Suprapubic skin (tissue), 3 donors: ENCODE data around the gene RNF175.

ENCODE experiments used
- POLR2A ChIP-seq, 2 donors: fragments of 450-650 bp; IDR thresholded peaks; one replicate each; pipeline ENCODE4 v1.6.1; 2017; ENCODE audit warnings: antibody characterized with exemption in 2 of 2, mild to moderate bottlenecking in 2 of 2, moderate library complexity in 2 of 2
- TF ChIP-seq, protein P1 (sequence below), 2 donors: fragments of 200-600 bp in 1 of 2; fragments of 450-650 bp in 1 of 2; sonication (generic) in 1 of 2; IDR thresholded peaks; one replicate each; pipeline ENCODE4 v1.5.1; 2016 to 2019; ENCODE audit warnings: antibody characterized with exemption in 2 of 2, mild to moderate bottlenecking in 1 of 2, moderate library complexity in 1 of 2

DNA sequence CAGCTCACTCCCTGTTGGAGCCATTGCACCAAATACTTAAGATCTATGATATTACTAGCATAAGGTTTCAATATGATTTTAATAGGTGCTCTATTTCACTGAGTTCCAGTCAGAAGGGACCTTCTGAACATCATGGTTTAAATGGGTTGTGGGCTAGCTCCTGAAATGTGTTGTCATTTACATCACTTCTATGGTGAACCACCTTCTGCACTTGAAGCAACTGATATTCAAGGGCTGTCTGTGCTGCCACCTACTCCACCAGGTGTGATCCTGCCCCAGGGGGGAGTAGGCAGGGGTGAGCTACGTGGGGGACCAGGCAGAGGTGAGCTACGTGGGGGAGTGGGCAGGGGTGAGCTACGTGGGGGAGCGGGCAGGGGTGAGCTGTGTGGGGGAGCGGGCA is 35.2 kb downstream of the RNF175 start:
- TF ChIP-seq, protein P1, sequence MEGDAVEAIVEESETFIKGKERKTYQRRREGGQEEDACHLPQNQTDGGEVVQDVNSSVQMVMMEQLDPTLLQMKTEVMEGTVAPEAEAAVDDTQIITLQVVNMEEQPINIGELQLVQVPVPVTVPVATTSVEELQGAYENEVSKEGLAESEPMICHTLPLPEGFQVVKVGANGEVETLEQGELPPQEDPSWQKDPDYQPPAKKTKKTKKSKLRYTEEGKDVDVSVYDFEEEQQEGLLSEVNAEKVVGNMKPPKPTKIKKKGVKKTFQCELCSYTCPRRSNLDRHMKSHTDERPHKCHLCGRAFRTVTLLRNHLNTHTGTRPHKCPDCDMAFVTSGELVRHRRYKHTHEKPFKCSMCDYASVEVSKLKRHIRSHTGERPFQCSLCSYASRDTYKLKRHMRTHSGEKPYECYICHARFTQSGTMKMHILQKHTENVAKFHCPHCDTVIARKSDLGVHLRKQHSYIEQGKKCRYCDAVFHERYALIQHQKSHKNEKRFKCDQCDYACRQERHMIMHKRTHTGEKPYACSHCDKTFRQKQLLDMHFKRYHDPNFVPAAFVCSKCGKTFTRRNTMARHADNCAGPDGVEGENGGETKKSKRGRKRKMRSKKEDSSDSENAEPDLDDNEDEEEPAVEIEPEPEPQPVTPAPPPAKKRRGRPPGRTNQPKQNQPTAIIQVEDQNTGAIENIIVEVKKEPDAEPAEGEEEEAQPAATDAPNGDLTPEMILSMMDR (IDR thresholded peaks at IDR 0.05) = no peak
- TF ChIP-seq POLR2A (IDR thresholded peaks at IDR 0.05) = no peak
